ENCODE measurements around the gene RIT2.

DNA sequence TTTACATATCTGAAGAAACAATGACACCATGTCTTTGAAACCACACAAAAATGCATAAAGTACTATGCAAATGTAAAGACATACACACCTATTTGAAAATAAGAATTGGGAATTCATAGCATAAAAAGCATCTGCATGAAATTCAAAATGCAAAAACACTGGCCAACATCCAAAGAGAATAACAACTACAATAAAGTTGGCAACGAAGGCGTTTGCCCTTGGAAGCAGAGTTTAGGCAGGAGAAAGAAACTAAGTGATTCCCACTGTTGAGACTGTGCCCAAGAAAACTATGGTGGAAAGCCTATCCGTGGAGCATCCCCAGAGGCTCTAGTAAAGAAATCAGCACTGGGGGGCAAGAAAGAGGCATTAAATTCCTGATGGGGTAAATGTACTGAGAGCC lies 292.8 kb downstream of the RIT2 start:
- TF ChIP-seq MEF2A (IDR thresholded peaks at IDR 0.05; ENCODE audit: borderline replicate concordance, low read depth): no peak
- TF ChIP-seq, protein P1, sequence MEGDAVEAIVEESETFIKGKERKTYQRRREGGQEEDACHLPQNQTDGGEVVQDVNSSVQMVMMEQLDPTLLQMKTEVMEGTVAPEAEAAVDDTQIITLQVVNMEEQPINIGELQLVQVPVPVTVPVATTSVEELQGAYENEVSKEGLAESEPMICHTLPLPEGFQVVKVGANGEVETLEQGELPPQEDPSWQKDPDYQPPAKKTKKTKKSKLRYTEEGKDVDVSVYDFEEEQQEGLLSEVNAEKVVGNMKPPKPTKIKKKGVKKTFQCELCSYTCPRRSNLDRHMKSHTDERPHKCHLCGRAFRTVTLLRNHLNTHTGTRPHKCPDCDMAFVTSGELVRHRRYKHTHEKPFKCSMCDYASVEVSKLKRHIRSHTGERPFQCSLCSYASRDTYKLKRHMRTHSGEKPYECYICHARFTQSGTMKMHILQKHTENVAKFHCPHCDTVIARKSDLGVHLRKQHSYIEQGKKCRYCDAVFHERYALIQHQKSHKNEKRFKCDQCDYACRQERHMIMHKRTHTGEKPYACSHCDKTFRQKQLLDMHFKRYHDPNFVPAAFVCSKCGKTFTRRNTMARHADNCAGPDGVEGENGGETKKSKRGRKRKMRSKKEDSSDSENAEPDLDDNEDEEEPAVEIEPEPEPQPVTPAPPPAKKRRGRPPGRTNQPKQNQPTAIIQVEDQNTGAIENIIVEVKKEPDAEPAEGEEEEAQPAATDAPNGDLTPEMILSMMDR (IDR thresholded peaks at IDR 0.05): no peak
- no peak for TF ChIP-seq EP300 (IDR thresholded peaks at IDR 0.05; ENCODE audit: borderline replicate concordance in 1 of 2, low read depth in 1 of 2, low read length in 1 of 2)
- TF ChIP-seq MXI1 (IDR thresholded peaks at IDR 0.05; ENCODE audit: low read depth, low read length): no peak
- TF ChIP-seq, protein P2, sequence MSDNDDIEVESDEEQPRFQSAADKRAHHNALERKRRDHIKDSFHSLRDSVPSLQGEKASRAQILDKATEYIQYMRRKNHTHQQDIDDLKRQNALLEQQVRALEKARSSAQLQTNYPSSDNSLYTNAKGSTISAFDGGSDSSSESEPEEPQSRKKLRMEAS (IDR thresholded peaks at IDR 0.05; ENCODE audit: low read depth): no peak
- no peak for TF ChIP-seq RCOR1 (IDR thresholded peaks at IDR 0.05; ENCODE audit: low read length)
- TF ChIP-seq CHD2 (IDR thresholded peaks at IDR 0.05; ENCODE audit: low read length, partially characterized antibody): no peak
- TF ChIP-seq YY1 (IDR thresholded peaks at IDR 0.05; ENCODE audit: low read depth): no peak
- no peak for TF ChIP-seq SIN3A (IDR thresholded peaks at IDR 0.05; ENCODE audit: borderline replicate concordance, low read depth, low read length)
- no peak for TF ChIP-seq TAF1 (IDR thresholded peaks at IDR 0.05; ENCODE audit: borderline replicate concordance, low read depth, low read length)
- TF ChIP-seq, protein P3, sequence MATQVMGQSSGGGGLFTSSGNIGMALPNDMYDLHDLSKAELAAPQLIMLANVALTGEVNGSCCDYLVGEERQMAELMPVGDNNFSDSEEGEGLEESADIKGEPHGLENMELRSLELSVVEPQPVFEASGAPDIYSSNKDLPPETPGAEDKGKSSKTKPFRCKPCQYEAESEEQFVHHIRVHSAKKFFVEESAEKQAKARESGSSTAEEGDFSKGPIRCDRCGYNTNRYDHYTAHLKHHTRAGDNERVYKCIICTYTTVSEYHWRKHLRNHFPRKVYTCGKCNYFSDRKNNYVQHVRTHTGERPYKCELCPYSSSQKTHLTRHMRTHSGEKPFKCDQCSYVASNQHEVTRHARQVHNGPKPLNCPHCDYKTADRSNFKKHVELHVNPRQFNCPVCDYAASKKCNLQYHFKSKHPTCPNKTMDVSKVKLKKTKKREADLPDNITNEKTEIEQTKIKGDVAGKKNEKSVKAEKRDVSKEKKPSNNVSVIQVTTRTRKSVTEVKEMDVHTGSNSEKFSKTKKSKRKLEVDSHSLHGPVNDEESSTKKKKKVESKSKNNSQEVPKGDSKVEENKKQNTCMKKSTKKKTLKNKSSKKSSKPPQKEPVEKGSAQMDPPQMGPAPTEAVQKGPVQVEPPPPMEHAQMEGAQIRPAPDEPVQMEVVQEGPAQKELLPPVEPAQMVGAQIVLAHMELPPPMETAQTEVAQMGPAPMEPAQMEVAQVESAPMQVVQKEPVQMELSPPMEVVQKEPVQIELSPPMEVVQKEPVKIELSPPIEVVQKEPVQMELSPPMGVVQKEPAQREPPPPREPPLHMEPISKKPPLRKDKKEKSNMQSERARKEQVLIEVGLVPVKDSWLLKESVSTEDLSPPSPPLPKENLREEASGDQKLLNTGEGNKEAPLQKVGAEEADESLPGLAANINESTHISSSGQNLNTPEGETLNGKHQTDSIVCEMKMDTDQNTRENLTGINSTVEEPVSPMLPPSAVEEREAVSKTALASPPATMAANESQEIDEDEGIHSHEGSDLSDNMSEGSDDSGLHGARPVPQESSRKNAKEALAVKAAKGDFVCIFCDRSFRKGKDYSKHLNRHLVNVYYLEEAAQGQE (IDR thresholded peaks at IDR 0.05; ENCODE audit: low read depth, low read length): no peak
- no peak for TF ChIP-seq TCF12 (IDR thresholded peaks at IDR 0.05)
